ENCODE data around the gene WNT1.

Gene WNT1

DNA sequence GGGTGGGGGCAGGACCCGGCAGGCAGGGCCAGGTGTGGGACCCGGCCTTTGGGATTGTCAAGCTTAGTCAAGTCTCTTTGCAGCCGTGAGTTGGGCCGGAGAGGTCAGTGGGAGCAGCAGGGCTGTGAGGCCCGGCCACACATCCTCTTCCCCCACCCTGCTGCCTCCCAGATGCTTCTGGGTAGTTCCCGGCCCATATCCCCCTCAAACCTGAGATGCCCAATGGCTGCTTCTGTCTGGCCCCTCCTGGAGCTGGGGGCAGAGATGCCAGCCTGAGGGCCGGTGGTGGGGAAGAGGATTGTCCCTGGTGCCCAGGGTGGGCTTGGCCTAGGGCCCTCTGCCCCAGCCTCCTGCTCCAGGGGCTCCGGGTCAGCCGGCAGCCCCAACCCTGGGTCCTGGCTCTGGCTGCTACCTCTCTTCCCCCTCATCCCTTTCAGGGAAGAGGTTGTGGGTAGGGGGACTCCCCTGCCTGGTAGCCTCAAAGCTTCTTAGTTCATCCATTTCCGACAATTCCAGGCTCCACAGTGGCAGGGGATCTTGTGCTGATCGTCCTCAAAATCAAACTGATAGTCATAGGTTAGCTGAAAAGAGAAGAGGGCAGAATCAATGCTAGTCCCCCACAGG is 43.3 kb downstream of the WNT1 start:
- no peak for TF ChIP-seq CTCF (IDR thresholded peaks at IDR 0.05; ENCODE audit: control extremely low read depth, extremely low read depth, low read depth, missing control alignments)
- CTCF ChIA-PET: interaction anchor here (0.8 to 18.9 kb wide), 12 partner anchors 8 to 168 kb away, joined by 3 to 203 read pairs (median 14); partner anchors contain the start of gene TUBA1B
- POLR2A ChIA-PET: no interaction called here

DNA sequence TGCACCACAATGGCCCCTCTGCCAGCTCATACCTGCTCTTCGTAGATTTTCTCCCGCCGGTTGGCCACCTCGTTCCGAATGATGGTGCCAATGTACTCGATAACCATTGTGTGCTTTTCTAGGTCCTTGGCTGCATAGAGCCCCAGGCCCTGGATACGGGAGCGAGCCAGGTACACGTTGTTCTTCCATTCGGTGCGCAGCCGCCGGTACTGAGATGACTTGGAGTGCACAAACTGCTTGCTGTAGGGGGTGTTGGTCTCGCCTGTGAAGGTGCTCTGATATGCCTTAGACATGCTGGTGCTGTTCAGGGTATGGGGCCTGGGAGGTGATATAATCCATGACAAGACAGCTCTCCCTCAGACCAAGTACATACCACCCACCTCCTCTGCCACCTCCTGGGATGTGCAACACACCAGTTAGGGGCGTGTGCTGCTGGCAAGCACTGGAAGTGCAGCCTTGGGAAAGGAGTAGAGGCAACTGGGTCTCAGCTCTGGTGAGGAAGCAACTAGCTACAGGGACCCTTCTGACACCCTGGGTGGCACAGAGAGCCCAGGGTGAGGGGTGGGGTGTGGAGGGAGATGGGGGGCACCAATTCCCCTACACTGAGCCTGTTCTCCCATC is 44.5 kb downstream of the WNT1 start:
- DNase-seq (ENCODE audit: extremely low spot score): no peak
- ChIA-PET CTCF (interaction anchor here (1.0 to 18.9 kb wide), 9 partner anchors 8 to 66 kb away, joined by 3 to 203 read pairs (median 5); no protein-coding TSS in a partner anchor), POLR2A (no interaction called here)
- TF ChIP-seq CTCF (IDR thresholded peaks at IDR 0.05; ENCODE audit: control extremely low read depth, extremely low read depth, low read depth, missing control alignments): no peak

More for the DNA sequence above, 43.3 kb downstream of the WNT1 start:
- no peak for DNase-seq (ENCODE audit: extremely low spot score)

GRCh38 chr12:49023812-49024211 is 45.7 kb downstream of the WNT1 start:
- TF ChIP-seq CTCF (IDR thresholded peaks at IDR 0.05; ENCODE audit: control extremely low read depth, extremely low read depth, low read depth, missing control alignments): no peak
- ChIA-PET POLR2A (no interaction called here), CTCF (interaction anchor here (0.9 to 18.9 kb wide), 6 partner anchors 9 to 40 kb away, joined by 4 to 203 read pairs (median 6); no protein-coding TSS in a partner anchor)
- DNase-seq (ENCODE audit: extremely low spot score): no peak

GRCh38 chr12:49024543-49024942 is 46.4 kb downstream of the WNT1 start:
- ChIA-PET POLR2A (interaction anchor here (0.5 kb wide), 1 partner anchor 85 kb away, joined by 4 read pairs; no protein-coding TSS in a partner anchor), CTCF (interaction anchor here (0.9 to 18.9 kb wide), 4 partner anchors 9 to 36 kb away, joined by 4 to 203 read pairs (median 7); no protein-coding TSS in a partner anchor)
- no peak for DNase-seq (ENCODE audit: extremely low spot score)
- TF ChIP-seq CTCF (IDR thresholded peaks at IDR 0.05; ENCODE audit: control extremely low read depth, extremely low read depth, low read depth, missing control alignments): no peak

DNA sequence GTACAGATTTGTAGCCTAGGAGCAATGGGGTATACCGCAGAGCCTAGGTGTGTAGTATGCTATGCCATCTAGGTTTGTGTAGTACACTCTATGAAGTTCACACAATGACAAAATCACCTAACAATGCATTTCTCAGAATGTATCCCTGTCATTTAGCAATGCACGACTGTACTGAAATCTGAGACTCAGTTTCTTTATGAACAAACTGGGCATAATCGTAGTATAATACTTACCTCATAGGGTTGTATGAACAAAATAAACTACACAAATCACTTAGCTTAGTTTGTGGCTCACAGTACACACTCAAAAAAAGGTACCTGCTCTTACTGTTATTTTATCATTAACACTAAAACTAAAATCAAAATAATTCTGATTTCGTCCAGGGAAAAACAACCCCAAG is 47.3 kb downstream of the WNT1 start:
- no peak for DNase-seq (ENCODE audit: extremely low spot score)
- POLR2A ChIA-PET: no interaction called here
- CTCF ChIA-PET: interaction anchor here (1.2 to 18.9 kb wide), 2 partner anchors 15 to 71 kb away, joined by 3 to 203 read pairs; no protein-coding TSS in a partner anchor
- no peak for TF ChIP-seq CTCF (IDR thresholded peaks at IDR 0.05; ENCODE audit: control extremely low read depth, extremely low read depth, low read depth, missing control alignments)

GRCh38 chr12:49026101-49026500 is 48.0 kb downstream of the WNT1 start:
- CTCF ChIA-PET: interaction anchor here (1.1 to 18.9 kb wide), 3 partner anchors 15 to 70 kb away, joined by 3 to 203 read pairs (median 5); no protein-coding TSS in a partner anchor
- POLR2A ChIA-PET: no interaction called here
- DNase-seq (ENCODE audit: extremely low spot score): no peak
- no peak for TF ChIP-seq CTCF (IDR thresholded peaks at IDR 0.05; ENCODE audit: control extremely low read depth, extremely low read depth, low read depth, missing control alignments)

All from GM10248 (cell line).